ENCODE data around the gene CXCR2.

CXCR2 gene

DNA sequence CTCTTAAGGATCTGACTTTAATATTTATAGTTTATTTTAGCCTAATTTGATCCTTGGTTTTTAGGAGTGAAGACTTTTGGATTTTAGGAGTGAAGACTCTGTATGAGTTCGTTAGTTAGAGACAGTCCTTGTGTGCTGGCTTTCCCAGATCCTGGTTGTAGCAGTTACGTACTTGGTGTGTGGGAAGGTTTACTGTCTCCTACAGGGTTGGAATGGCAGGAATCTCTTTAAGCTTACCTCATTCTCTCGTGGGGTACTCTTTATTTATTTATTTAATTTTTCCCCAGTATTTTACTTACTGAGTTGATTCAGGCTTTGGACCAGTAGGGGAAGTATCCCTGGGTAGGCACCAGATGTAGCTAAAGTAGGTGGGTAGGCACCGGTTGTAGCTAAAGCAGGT is 1.8 kb upstream of the CXCR2 start:
- no peak overlapping the region for H3K4me3 ChIP-seq (ENCODE audit: low read length)
- no peak for TF ChIP-seq ZNF274 (IDR thresholded peaks at IDR 0.05; ENCODE audit: low read depth, low read length)

DNA sequence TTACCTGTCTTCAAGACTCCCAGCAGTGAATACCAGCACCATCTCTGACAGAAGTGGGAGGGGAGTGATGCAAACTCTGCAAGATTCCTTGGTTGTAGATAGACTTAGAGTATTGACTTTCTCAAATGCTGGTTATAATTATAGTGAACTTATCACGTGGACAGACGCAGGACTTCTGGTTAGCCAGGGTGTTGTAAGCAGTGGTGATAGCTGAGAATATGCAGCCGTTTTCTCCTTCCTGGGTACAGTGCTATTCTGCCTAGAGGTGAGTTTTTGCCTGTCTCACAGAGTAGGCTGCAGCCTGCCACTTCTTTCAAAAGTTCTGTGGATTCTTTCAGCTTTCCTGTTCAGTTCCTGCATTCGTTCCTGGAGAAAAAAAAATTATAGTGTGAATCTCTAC is 733 bp upstream of the CXCR2 start:
- H3K4me3 ChIP-seq (ENCODE audit: low read length) = no peak overlapping the region

DNA sequence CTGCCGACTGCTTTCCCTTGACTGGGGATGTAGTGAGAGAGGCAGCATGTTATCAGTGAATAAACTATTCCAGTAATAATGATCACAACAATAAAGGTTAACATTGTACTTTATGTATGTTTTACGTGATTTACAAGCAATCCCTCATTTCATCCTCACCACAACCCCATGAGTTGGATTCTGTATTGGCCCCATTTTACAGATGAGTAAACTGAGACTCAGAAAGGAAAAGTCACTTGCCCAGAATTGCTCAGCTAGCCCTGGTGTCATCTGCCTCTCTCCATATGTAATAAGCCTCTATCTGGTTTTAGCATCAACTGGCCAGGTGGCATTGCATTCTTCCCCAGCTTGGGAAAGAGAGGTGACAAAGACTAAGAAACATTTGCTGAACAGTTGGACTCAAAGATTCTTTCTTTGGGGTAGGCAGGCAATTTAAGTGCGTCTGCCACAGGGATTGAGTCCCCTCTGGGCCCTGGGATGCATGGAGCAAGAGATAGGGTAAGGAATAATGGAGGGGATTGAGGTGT is 2.2 kb downstream of the CXCR2 start:
- no peak overlapping the region for H3K4me3 ChIP-seq (ENCODE audit: low read length)
- TF ChIP-seq ZNF274 (IDR thresholded peaks at IDR 0.05; ENCODE audit: low read depth, low read length) = no peak

More for the DNA sequence above, 733 bp upstream of the CXCR2 start:
- TF ChIP-seq ZNF274 (IDR thresholded peaks at IDR 0.05; ENCODE audit: low read depth, low read length) = no peak

DNA sequence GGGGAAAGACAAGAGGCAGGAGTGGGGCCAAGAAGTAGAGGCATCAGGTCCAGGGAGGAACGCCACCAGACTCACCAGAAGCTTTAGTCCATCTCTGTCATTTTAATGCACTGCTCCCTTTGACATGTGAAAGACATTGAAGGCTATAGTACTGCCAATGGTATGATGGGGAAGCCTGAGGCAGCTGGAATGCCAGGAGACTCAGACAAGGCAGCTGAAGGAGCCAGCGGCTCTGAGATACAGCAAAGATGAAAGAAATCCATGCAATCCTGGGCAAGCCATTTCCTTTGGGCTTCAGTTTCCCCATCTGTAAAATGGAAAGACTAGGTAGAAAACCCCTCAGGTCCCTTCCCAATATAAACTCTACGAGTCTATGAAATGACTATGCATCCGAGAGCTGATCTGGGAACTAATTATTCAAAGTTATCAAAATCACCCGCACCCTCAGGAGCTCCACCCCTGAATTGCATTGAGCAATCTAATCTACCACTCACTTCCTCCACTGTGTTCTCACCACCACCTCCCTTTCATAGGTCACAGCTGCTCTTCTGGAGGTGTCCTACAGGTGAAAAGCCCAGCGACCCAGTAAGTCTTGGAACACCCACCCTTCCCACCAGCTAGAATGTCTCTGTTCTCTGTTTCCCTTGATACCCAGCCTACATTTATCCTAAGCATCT is 3.1 kb downstream of the CXCR2 start:
- H3K4me3 ChIP-seq (ENCODE audit: low read length) = no peak overlapping the region
- TF ChIP-seq ZNF274 (IDR thresholded peaks at IDR 0.05; ENCODE audit: low read depth, low read length) = no peak

DNA sequence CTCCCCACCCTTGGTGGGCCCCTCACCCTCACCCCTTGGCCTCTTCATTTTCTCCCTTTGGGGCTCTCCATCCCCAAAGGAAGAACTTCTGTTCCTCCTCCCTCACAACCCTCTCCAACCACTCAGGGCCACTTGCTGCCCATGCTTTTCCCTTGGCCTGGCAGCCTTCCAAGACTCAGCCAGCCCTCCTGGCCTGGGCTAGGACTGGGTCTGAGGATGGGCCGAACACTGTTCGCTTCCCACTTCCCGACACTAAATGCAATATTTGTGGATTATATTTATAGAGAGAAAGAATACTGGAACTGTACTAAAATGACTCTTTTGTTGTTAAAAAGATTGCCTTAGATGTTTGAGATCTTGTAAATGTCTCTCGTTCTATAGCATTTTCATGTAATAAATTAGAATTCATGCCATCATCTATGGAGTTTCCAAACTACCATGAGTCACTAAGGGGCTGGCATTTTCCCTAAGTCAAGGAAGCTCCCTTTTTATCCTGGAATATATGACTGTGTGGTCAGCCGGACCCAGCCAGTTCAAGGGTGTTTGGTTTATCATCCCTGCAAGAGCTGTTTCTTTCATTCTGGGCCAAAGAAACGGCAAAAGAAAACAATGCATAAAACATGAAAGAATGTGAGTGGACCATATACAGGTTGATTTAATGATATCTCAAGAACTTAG is 3.8 kb downstream of the CXCR2 start:
- TF ChIP-seq ZNF274 (IDR thresholded peaks at IDR 0.05; ENCODE audit: low read depth, low read length) = no peak
- H3K4me3 ChIP-seq (ENCODE audit: low read length) = no peak overlapping the region

DNA sequence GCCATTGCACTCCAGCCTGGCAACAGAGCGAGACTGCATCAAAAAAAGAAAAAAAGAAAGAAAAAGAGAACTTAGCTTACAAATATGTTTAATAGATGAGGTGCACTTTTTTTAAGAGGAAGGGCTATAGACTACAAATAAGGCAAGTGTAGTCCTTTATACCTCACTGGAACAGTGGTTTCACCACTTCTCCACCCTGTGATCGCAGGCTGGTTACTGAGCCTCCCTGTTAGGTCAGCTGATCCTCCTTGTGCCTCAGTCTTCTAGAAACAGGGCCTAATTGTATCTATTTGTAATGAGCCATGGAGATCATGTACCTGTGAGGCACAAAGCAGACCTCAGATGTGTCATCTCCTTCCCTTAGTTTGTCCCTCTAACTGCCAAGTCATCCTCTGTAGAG is 4.5 kb downstream of the CXCR2 start:
- H3K4me3 ChIP-seq (ENCODE audit: low read length) = no peak overlapping the region
- TF ChIP-seq ZNF274 (IDR thresholded peaks at IDR 0.05; ENCODE audit: low read depth, low read length) = no peak

DNA sequence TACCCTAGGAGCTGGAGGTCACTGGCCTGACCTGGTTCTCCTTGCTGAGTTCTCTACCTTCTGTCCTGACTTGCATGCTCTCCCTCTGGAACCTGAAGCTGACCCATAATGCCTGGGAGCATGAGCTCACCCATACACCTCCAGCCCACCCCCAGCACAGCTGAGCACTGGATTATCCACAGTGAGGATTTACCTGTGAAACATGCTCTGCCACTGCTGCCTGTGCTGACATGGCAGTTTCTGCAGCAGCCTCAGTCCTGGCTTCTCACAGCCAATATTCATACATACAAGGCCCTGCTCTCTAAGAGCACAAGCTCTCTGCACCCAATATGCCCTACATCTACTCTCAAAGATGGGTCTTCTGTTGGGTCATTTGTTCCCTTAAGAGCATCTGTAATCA is 5.0 kb downstream of the CXCR2 start:
- no peak for TF ChIP-seq ZNF274 (IDR thresholded peaks at IDR 0.05; ENCODE audit: low read depth, low read length)
- no peak overlapping the region for H3K4me3 ChIP-seq (ENCODE audit: low read length)

DNA sequence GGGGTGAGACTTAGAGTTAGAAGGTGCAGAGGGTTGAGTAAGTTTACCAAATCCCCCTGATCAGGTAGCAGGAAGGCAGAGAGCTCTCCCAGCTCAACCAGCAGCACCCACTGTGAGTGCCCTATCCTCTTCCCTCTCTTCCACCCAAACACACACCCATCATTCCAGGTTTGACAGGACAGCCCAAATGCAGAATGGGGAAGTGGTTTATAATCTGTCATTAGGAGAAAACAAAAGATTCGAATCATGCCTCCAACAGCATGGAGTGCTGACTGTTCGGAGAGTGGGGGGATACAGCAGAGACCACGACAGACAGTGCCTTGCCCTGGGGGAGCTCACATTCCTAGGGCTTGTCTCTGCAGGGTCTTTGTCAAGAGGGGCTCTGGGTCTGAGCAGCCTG is 11.7 kb downstream of the CXCR2 start:
- TF ChIP-seq ZNF274 (IDR thresholded peaks at IDR 0.05; ENCODE audit: low read depth, low read length) = no peak
- H3K4me3 ChIP-seq (ENCODE audit: low read length) = no peak overlapping the region

DNA sequence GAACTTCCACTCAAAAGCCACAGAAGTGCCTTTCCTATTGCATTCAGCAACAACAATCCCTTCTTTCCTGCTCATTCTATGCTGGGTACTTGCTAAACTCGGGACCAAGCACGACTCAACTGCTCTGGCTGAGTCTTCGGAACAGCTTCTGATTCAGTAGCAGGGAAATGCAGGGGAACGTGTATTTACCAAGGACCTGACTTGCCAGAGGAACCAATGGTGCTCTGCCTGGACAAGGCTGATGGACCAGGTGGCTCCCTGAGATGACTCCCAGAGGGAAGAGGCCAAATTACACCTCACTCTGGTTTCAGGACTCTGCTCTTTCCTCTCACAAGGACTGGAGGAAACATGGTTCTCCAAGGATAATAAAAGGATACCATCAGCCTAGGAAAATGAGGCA is 12.2 kb downstream of the CXCR2 start:
- no peak overlapping the region for H3K4me3 ChIP-seq (ENCODE audit: low read length)
- TF ChIP-seq ZNF274 (IDR thresholded peaks at IDR 0.05; ENCODE audit: low read depth, low read length) = no peak

DNA sequence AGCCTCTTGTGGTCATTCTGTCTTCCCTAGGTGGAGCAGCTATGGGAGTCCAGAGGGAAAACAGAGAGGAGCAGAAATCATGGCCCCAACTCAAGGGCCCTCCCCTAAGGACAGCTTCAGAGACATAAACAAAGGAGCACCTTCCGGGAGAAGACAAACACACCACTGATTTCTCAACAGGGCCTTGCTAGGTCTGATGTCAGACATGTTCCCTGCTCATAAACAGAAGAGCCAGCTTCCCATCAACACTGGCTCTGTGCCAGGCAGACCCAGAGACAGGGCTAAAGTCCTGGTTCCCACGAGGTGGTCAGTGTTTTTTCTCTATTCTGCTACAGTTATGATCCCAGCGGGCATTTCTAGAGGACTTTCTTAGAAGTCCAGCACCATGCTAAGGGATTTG is 19.3 kb downstream of the CXCR2 start:
- TF ChIP-seq ZNF274 (IDR thresholded peaks at IDR 0.05; ENCODE audit: low read depth, low read length) = no peak
- no peak overlapping the region for H3K4me3 ChIP-seq (ENCODE audit: low read length)

DNA sequence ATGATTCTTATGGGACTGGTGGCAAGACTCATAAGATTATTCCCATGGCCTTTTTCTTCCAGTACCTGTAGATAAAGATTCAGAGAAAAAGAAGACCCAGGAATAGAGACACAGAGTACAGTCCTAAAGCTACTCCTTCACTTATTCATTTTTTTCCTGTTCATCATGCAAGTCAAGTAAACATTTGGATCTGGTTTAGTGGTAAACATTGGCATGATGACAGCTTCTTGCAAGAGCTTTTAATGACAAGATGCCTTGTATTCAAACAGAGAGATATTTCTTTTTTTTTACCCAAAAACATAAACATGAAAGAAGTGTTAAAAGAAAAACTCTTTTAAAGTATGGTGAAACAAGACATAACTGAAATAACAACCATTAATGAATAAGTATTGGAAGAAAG is 20.2 kb downstream of the CXCR2 start:
- H3K4me3 ChIP-seq (ENCODE audit: low read length) = no peak overlapping the region
- TF ChIP-seq ZNF274 (IDR thresholded peaks at IDR 0.05; ENCODE audit: low read depth, low read length) = no peak

DNA sequence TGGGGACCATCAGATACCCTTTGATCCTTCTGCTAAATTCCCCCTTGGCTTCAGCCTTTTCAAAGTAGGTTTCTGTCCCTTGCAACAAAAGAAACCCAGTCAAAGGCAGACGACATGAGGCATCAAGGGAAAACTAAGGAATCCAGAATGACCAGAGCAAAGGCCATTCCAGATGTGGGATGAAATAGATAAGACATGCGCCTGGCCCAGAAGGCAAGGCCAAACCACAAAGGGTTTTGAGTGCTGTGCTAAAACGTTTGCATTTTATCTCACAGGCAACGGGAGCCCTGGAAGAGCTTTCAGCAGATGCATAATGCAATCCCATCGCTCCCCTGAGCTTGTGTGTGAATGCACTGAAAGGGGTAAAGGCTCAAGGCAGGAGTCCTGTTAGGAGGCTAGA is 23.3 kb downstream of the CXCR2 start:
- TF ChIP-seq ZNF274 (IDR thresholded peaks at IDR 0.05; ENCODE audit: low read depth, low read length) = no peak
- H3K4me3 ChIP-seq (ENCODE audit: low read length) = no peak overlapping the region

DNA sequence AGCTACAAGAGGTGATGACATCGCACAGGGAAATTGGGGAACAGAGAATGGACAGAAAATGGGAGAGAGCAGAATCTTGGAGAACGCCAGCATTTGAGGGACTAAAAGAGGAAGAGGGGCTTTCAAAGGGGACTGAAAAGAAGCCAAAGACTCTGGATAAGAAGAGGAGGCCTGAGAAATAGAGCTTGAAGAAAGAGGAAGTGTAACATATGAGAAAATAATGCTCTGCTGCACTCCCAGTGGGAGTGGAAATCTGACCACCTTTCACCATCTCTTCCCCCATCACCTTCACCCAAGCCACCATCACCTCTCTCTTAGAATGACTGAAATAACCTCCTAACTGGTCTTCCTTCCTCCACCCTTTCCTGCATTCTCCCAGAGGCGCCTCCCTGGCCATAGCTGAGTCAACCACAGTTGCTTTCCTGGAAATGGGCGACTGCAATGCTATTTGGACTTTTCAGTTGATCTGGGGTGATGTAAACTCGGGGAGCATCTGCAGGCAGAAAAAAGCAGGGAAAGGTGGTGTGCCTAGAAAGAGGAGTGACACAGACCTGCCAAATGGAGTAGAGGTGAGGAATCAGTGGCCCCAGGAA is 24.1 kb downstream of the CXCR2 start:
- TF ChIP-seq ZNF274 (IDR thresholded peaks at IDR 0.05; ENCODE audit: low read depth, low read length) = no peak
- H3K4me3 ChIP-seq (ENCODE audit: low read length) = no peak overlapping the region

DNA sequence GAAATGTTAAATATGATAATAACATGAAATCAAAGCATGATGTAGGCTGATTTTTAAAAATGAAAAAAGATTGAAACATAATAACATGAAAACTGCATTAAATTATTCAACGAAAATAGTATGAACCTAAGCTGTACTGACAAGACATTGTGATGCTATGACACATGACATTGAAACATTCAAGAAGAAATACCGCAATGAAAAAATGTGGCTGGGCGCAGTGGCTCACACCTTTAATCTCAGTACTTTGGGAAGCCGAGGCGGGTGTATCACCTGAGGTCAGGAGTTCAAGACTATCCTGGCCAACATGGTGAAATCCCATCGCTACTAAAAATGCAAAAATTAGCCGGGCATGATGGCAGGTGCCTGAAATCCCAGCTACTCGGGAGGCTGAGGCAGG is 26.3 kb downstream of the CXCR2 start:
- no peak overlapping the region for H3K4me3 ChIP-seq (ENCODE audit: low read length)
- no peak for TF ChIP-seq ZNF274 (IDR thresholded peaks at IDR 0.05; ENCODE audit: low read depth, low read length)

DNA sequence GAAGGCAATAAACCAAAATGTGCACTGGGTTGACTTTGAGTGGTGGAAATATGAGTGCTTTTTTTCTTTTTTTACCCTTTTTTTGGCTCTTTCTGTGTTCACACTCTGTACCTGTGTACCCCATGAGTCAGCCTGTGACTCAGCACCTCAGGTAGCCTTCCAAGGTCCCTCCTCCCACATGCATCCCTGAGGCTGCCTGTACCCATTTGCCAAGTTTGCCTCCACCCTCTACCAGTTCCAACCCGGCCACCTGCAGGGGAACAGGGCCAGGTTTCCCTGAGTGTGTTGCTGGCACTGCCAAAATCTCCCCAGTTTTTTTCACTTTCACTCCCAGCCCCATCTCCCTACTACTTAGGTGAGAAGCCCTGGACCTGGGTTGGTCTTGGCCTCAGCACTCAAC is 26.9 kb downstream of the CXCR2 start:
- TF ChIP-seq ZNF274 (IDR thresholded peaks at IDR 0.05; ENCODE audit: low read depth, low read length) = no peak
- H3K4me3 ChIP-seq (ENCODE audit: low read length) = no peak overlapping the region

Measured in GM08714 (cell line).